Panc1 (cell line): ENCODE data around the gene SPATA3.

ENCODE experiments used
- CTCF ChIP-seq: fragments of 450-650 bp; IDR thresholded peaks from 2 replicates; pipeline ENCODE4 v1.5.1; 2017; ENCODE audit warnings: mild to moderate bottlenecking
- SIN3A ChIP-seq: IDR thresholded peaks from 2 replicates; pipeline ENCODE4 v1.6.1; 2012; ENCODE audit warnings: low read depth, mild to moderate bottlenecking, low read length, moderate library complexity, borderline replicate concordance; ENCODE audit not compliant: insufficient read depth

- no peak for TF ChIP-seq CTCF
- TF ChIP-seq SIN3A = no peak
These were observed 54.3 kb downstream of the SPATA3 start for GRCh38 chr2:231050018-231050901.
